Pons (tissue), 1 donor: Measurements from ENCODE around the gene RD3L.
"Not testable (repeated sequence)": the region's sequence is repeated elsewhere in the genome, so short reads cannot be mapped to it uniquely, and the experiment has no call there.

ENCODE experiments used
- DNase-seq: peaks from one replicate; pipeline ENCODE4 v3.0.0-alpha.2; 2016; ENCODE audit warnings: low spot score

The RD3L gene

DNA sequence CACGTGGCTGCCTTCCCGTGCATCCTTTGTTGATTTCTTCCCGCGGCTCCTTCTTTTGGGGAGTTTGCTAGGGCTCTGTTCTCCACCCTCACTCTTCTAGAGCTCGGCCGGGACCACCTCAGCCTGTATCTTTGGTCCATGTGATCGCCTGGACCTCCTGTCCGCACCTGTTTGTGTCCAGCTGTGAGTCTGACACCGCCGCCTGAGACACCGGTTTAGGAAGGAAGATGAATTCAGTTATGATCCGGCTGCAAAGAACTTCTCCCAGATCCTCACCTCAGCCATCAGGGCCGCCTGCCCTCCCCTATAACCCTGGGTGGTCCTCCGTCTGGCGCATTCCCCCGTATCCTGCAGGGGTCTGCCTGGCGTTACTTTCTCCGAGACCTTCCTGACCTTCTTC is 14.8 kb downstream of the RD3L start:
- DNase-seq = no peak

DNA sequence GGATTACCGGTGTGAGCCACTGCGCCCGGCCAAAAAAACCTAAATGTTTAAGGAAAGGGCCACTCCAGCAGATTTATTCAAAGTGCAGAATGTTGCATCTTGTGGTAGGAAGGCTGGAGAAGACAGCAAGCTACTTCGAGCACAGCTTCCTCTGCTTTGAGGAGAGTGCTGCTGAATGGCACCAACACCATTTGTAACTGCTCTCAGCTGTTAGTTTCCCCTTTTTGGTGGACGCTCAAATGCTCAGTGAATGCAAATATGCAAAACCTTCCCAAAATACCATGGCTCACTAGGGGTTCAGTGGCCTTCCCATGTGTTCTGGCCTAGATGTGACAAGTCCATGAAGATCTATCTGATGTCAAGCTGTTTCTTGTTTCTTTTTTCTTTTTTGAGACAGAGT is 17.0 kb downstream of the RD3L start:
- no peak for DNase-seq

DNA sequence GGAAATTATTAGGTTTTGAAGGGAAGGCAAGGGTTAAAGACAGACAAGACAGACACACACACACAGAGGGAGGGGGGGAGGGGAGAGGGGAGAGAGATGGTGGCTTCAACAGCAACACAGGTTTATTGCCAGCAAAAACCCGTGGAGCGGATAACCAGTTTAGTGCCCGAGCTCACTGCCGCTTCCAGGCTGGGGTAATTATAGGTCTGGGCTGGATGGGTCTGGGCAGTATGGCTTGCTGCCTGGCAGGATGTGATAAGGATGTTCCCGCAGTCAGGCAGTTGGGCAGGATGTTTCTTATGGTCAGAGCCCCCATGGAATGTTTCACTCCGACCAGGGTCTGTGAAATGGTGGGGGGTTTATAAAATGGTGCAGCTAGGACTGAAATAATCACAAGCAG is 18.5 kb downstream of the RD3L start:
- no peak for DNase-seq

DNA sequence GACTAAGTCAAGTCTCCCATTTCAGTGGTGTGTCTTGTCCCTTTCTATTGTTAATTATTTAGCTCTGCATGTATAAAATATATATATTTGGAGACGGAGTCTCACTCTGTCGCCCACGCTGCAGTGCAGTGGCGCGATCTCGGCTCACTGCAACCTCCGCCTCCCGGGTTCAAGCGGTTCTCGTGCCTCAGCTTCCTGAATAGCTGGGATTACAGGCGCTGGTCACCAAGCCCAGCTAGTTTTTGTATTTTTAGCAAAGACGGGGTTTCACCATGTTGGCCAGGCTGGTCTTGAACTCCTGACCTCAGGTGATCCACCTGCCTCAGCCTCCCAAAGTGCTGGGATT is 20.5 kb downstream of the RD3L start:
- not testable (repeated sequence) for DNase-seq

DNA sequence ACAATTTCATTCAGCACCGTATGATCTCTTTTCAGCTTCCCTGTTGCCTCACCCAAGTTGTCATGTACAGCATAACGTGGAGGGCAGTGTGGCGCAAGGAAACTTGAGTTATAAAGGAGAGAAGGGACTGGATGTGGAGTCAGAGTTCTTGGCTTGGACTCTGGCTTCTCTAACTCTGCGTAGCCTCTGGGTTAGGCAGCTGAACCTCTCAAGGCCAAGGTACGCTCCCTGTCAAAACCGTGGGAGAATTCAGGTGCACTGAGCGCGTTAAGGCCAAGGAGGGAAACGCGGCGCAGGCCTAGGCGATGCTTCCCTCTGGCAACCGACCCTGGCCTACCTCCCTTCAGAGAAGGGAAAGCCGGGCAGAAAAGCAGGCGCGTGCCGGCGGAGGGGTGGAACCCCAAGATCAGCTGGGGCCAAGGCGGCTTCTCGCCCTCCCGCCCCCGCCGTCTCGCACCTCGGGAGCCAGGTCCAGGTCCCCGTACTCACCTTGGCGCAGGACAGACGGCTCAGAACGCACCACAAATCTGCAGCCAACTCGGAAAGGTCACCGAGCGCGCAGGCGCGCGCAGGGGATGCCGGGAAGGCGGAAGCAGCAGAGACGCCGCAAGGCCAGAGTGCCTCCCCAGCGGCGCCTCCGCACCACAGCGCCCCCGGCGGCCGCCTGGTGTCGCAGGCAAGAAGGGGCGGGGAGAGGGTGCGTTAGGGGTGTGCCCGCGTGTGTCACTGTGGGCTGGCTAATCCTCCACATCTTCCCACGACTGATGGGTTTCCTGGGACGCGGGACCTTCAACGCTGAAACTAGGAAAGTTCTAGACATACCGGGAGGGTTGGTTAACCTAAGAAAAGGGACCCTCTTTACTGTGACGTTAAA is 21.1 kb downstream of the RD3L start:
- peak; percentile 86 for DNase-seq

DNA sequence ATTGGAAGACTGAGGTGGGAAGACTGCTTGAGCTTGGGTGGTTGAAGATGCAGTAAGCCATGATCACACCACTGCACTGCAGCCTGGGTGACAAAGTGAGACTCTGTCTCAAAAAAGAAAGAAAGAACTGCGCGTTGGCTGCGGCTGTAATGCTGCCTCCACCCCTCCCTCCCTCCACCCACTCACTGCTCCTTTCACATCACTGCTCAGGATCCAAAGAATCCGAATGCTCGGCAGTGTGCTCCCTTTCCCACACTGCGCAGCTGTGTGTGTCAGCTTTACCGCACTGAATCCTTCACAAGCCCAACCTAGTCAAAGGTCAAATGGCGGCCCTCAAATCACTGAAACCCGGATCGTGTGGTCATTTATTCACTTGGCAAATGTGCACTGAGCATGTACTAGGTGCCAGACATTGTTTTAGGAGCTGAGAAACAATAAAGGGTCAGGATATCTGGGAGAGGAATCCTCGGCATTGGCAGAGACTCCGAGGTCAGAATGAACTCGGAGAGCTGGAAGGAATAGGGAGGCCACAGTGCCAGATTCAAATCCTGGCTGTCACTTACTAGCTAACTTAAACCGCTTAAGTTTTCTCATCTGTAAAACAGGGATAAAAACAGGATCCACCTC is 25.6 kb downstream of the RD3L start:
- no peak for DNase-seq

DNA sequence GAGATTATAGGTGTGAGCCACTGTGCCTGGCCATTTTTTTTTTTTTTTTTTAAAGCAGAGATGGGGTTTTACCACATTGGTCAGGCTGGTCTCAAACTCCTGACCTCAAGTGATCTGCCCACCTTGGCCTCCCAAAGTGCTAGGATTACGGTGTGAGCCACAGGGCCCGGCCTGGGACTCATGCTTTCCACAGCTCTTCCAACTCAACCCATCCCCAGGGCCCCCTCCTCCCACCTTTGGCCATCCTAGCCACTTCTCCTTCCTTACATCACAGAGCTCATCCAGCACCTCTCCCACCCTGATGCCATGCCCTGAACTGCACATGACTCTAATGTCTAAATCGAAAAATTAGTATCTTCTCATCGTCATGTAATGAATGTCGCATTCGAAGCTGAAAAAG is 26.7 kb downstream of the RD3L start:
- DNase-seq = no peak

DNA sequence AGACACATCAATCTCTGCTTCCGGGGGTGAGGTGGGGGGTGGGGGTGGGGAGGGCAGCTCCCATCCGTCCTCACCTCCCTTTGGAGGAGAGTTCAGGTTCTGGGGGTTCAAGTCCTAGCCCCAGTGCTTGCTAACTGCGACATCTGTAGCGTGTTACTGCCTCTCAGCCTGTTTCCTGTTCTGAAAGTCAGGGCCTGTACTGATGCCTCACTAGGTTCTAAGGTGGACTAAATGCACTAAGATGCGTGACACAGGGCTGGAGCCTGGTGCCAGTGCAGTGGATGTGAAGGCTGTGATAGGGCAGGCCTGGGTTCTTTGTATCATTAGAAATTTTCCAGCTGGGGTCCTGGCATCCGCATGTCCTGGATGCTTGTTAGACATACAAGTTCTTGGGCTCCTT is 31.3 kb downstream of the RD3L start:
- no peak for DNase-seq

DNA sequence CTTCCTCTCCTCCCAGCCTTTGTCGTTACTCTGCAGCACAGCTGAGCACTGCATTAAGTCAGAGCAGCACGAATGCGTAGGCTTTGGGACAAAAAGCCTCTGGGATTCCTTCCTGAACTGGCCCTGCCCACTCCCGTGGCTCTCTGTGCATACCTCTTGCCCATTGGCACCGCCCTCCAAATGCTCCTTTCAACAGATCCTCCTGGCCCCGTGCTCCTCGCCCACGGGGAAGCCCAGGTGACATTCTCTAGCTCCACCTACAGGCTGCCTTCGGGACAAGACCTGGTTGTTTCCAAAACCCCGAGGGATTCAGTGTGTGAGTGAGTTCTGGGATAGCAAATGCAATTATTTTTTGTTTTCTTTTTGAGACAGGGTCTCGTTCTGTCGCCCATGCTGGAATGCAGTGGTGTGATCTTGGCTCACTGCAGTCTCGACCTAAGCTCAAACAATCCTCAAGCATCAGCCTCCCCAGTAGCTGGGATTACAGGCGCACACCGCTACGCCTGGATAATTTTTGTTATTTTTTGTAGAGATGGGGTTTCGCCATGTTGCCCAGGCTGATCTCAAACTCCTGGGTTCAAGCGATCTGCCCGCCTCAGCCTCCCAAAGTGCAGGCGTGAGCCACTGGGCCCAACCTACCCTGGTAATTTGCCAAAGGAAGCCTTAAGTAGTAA is 31.9 kb downstream of the RD3L start:
- DNase-seq = peak; percentile 63

DNA sequence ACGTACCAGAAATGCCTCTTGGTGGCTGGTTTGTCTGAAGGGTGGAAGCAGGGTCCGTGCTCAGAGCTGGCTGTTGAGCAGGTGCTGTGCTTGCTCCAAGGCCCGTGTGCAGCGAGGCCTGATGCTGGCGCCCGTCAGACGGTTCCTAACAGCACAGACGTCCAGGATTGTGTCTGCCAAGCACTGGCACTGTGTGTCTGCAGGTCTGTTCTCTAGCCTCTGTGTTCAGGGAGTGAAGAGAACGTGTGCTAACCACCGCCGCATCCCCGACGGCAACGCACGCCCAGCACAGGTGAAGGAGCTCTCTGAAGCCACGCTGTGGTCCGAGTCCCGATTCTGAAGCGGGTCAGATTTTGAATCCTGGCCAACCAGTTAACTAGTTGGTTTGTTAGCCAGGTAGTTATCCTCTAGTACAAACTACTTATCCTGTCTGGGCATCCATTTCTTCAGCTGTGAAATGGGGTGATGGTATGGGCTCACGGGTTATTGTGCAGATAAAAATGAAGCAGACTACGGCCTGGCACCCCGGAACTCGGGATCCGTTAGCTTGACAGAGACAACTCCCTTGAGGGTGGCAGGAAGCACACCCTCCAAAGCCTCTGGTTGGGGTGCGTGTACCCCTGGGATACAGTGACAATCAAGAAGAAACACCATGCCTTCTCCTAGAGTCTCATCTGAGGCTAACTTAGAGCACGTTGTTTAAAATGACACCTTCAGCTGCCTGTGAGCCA is 32.6 kb downstream of the RD3L start:
- no peak for DNase-seq

DNA sequence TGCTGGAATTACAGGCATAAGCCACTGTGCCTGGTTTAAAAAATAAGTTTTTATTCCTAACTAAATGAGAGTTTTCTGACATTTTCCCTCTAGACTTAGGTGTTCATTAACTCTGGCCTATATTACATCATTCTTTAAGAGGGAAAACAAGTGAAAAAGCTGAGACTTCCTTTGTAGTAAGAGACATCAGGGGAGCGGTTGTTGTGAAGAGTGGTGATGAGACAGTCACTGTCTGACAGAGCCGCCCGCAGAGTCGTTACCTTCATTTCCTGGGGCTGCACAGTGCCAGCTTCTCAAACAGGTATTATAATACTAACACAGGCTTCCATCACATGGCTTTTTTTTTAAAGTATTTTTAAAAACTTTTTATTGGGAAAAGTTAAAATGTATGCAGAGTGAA is 33.7 kb downstream of the RD3L start:
- no peak for DNase-seq

DNA sequence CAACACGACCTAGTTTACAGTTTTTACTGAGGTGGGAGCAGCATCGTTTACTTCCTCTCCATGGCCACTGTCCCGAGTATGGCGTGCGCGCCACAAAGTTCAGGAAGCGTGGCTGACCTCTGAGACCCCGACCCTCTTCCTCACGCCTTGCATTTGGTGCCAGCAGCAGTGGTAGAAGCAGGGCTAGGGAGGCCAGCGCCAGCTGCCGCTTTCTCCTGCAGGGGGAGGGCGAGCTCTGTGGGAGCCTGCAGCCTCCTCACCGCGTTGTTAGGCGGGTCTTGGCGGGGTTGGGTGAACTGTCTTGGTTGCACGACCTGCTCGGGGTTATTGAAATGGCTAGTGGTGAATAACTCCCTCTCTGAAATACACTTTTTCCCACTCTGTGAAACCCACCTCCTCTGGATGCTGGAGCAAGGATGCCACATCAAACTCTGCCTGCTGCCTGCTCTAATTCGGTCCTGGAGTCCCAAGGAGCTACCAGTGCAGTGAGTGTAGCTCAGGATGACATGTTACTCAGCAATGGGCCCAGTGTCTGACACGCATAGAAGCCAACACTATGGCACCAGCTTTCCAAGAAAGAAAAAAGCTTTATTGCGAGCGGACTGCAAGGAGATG is 36.4 kb downstream of the RD3L start:
- no peak for DNase-seq

DNA sequence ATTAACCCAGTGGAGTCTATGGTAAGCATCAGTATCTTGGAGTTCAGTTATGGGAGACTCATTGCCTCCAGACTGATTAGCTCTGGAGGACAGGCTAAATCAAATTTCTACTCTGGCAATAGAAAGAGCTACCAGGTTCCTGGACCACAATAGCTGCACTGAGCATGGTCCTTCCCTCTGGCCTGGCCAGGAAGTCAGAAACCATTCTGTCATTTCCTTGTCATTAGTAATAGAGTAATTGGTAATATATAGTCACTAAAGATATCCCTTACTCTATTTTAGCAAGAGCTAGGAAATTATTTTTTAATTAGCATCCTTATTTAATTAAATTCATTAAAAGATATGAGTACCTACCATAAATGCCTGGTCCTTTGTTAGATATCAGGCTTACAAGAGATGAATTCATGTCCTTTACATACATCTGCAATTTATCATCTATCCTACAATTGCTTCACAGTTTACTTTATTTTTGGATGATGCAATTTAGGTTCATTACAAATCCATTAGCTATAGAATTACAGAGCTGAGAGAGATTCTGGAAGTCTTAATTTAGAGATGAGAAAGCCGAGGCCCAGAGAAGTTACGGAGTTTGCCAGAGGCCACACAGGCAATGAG is 37.7 kb downstream of the RD3L start:
- no peak for DNase-seq

DNA sequence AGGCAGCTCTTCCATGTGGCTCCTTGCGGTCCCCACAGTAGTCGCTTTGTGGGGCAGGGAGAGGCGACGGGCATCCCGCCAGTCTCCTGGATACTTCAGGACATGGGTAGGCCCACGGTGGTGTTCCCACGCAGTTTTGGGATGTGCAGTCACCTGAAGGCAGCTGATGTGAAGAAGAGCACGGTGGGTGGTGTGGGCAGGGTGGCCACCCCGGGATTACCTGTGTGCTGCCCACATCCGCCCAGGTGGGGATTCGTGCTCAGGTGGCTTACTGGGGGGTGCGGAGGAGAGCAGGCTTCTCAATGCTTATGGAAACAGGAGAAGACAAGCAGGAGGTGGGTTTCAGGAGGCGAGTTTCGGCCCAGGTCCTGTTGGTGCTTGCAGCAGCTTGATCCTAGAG is 42.5 kb downstream of the RD3L start:
- no peak for DNase-seq

DNA sequence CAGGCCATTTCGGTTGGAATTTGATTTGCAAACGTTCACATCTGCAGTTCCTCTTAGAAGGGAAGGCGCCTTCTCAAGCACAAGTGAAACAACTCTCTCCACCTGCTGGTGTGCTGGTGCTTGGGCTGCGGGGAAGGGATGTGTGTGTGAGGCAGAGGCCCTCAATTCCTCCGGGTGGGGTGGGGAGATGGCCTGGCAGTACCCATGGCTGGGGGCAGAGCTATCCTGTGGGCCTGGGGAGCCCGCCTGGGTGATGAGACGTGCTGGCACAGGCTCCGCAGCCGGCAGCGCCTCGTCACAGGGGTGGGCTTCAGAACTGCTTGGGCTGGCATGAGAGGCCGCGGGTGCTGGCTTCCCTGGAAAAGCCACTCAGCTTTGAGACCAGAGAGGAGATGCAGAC is 43.0 kb downstream of the RD3L start:
- DNase-seq = no peak

DNA sequence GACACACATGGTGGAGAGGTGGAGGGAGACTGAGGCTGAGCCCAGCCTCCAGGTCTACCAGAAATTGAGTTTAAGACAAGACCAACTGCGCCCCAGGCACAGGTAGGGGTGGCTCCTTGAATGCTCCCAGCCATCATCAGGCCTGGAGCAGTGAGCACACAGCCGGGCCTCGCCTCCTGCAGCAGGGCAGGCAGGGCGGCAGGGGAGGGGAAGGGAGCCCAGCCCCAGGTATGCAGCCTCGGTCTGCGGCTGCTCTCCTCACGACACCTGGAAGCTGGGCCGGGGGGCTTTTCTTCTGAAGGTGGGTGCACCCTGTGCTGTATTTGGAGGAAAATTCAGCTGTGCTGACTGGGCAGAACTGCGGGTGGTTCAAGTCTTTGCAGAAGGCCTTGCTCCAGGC is 43.6 kb downstream of the RD3L start:
- DNase-seq = no peak

DNA sequence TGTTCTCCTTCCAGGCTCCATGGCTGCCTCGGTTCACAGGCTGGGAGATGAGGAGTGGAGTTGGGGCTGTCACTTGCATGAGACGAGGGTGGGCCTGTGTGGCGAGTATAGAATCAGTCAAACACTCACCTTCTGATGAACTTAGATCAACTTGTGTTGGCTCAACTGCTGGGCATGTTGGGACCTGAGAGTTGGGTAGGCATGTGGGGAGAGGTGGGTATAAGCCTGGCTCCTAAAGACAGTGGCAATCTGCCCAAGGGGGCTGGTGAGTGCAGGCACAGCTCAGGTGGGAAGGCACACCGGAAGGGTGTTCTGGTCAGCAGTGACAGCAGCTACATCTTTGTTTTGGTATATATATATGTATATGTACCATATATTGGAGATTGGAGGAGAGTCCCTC is 44.1 kb downstream of the RD3L start:
- no peak for DNase-seq

DNA sequence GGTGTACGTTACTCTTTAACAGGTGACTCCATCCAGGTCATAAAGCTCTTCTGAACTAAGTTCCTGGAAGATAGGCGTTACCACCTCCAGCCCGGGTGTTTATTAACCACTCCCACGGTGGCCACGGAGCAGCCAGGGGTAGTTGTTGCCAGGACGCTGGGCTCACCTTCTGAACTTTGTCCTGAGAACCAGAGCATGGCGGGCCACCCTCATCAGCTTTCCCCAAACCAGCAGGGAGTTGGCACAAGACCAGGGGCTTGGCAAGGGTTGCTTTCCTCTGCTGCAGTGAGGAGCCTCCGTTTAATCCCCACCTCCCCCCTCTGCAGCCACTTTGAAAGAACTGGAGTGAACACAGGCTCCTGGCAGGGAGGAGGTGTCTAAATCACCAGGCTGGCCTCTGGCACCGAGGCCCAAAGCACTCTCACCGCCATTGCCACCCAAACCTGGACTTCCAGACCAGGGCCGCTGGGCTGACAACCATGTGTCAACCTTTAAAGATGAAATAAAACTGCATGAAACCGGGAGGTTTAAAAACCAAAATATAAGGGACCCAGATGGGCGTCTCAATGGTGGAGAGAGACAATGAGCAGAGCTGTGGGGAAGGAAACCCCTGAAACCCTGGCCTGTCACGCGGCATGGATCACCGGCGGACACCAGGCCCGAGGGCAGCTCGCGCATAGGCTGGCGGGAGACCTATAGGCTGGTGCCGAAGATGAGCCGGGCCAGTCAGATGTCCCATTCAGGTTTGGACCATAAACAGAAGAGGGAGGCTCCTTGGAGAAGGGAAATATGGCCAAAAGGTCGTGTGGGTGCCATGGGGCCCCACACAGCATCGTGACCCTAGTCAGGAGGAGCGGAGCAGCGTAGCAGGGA is 45.0 kb downstream of the RD3L start:
- no peak for DNase-seq

DNA sequence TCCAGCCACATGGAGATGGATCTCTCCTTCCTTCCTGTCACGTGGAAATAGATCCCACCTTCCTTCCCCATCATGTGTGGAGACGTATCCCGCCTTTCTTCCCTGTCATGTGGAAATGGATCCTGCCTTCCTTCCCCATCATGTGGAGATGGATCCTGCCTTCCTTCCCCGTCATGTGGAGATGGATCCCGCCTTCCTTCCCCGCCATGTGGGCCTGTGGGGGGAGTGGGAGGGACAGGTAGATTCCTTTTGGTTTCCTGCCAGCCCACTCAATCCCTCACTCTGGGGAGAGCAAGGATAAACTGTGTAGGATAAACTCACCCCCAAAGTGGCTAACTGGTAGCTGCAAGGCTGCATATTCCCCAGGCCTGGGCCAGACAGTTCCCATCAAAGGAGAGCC is 45.8 kb downstream of the RD3L start:
- no peak for DNase-seq

DNA sequence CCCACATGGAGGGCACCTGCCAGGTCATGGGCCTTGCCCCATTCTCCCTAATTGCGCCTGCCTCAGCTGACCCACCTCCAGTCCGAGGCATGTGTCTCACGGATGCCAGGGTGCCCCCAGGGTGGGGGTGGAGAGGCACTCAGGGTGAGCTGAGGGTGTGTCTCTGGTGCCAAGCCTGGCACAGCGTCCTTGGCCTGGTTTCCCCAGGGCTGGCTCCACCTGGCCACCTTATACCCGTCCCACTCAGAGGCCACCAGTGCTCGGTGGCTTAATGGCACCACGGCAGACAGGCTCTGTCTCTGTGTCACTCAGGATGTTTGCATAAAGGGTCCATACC is 47.6 kb downstream of the RD3L start:
- DNase-seq = no peak
